Osteocyte (in vitro differentiated cells): ENCODE data around the gene XYLT1. TPM values are rescaled to one million over a fixed set of nuclear protein-coding genes. Genes with fewer than 3 reads are reported as not detected.

Experiments used
- DNase-seq: peaks from one replicate; pipeline ENCODE4 v3.0.0; 2021; ENCODE audit warnings: mixed read lengths; ENCODE audit not compliant: unreplicated experiment; ENCODE audit errors: extremely low spot score
- H3K27ac Mint-ChIP-seq: one replicate; pipeline ENCODE4 v1.8.0; 2021; ENCODE audit warnings: mild to moderate bottlenecking, mixed read lengths; ENCODE audit not compliant: unreplicated experiment
- H3K27me3 Mint-ChIP-seq: one replicate; pipeline ENCODE4 v1.8.0; 2021; ENCODE audit warnings: mixed read lengths; ENCODE audit not compliant: unreplicated experiment
- H3K36me3 Mint-ChIP-seq: one replicate; pipeline ENCODE4 v1.8.0; 2021; ENCODE audit warnings: mixed read lengths; ENCODE audit not compliant: unreplicated experiment
- H3K4me1 Mint-ChIP-seq: one replicate; pipeline ENCODE4 v1.8.0; 2021; ENCODE audit warnings: mixed read lengths; ENCODE audit not compliant: unreplicated experiment
- H3K4me3 Mint-ChIP-seq: one replicate; pipeline ENCODE4 v1.8.0; 2021; ENCODE audit warnings: mild to moderate bottlenecking, moderate library complexity, mixed read lengths; ENCODE audit not compliant: unreplicated experiment
- H3K9me3 Mint-ChIP-seq: one replicate; pipeline ENCODE4 v1.8.0; 2021; ENCODE audit warnings: mixed read lengths; ENCODE audit not compliant: unreplicated experiment
- total RNA-seq: library from RNA; stranded (reverse); gene quantifications from 2 replicates; pipeline ENCODE4 v1.2.1, GENCODE V29; 2021
- TF ChIP-seq, protein P1 (sequence below): fragments of 200-600 bp; sonication (generic); IDR thresholded peaks from 2 replicates; pipeline ENCODE4 v1.5.0; 2021; ENCODE audit warnings: antibody characterized with exemption, mild to moderate bottlenecking, moderate library complexity

Gene XYLT1
- total RNA-seq, 1 donor from 2014 or later: 11.1 TPM

DNA sequence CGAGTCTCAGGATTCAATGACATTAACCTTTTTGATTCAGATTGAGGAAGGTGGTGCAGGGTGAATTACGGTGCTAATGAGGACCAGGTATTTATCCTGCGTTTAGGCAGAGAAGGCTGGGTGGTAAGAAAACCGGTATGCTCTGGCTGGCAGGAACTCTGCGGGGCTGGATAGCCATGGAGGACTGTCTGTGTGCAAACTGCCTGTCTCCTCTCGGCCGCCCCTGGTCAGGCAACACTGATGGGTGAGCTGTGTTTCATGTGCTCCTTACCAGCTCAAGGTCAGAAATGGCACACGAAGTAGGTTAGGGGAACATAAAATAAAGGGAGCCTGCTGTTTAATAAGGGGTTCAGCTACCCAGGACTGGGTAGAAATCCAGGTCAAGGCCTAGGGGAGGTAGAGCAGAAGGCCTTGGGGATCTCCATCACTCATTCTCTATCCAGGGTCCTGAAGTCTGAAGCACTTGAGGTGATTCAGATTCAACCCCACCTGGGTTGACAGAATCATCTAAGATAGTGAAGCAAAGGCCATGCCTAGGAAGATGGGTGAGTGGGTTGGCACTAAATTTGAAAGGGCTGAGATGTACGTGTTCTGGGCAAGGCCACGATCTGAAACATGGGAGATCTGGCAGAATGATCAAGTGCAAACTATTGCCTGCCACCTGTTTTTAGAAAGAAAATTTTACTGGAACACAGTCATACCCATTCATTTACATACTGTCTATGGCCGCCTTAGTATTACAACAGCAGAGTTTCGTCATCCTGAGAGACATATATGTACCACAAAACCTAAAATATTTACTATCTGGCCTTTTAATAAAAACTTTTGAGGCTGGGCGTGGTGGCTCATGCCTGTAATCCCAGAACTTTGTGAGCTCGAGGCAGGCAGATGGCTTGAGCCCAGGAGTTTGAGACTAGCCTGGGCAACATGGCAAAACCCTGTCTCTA lies 292.5 kb downstream of the XYLT1 start:
- Mint-ChIP-seq H3K9me3 (peaks cover 7% of the 10 kb centered on the region), H3K27me3 (no peaks in the 10 kb centered on the region), H3K27ac (no peak overlapping the region), H3K4me1 (no peaks in the 10 kb centered on the region), H3K36me3 (no peaks in the 10 kb centered on the region), H3K4me3 (no peak overlapping the region)
- DNase-seq: no peak
- TF ChIP-seq, protein P1, sequence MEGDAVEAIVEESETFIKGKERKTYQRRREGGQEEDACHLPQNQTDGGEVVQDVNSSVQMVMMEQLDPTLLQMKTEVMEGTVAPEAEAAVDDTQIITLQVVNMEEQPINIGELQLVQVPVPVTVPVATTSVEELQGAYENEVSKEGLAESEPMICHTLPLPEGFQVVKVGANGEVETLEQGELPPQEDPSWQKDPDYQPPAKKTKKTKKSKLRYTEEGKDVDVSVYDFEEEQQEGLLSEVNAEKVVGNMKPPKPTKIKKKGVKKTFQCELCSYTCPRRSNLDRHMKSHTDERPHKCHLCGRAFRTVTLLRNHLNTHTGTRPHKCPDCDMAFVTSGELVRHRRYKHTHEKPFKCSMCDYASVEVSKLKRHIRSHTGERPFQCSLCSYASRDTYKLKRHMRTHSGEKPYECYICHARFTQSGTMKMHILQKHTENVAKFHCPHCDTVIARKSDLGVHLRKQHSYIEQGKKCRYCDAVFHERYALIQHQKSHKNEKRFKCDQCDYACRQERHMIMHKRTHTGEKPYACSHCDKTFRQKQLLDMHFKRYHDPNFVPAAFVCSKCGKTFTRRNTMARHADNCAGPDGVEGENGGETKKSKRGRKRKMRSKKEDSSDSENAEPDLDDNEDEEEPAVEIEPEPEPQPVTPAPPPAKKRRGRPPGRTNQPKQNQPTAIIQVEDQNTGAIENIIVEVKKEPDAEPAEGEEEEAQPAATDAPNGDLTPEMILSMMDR: no peak

GRCh38 chr16:17177242-17177958 lies 293.4 kb downstream of the XYLT1 start:
- no peak for DNase-seq
- no peaks in the 10 kb centered on the region for H3K27me3 Mint-ChIP-seq
- no peaks in the 10 kb centered on the region for H3K4me1 Mint-ChIP-seq
- H3K4me3 Mint-ChIP-seq: no peak overlapping the region
- peaks cover 7% of the 10 kb centered on the region for H3K9me3 Mint-ChIP-seq
- no peak overlapping the region for H3K27ac Mint-ChIP-seq
- H3K36me3 Mint-ChIP-seq: no peaks in the 10 kb centered on the region
- TF ChIP-seq, protein P1: no peak

DNA sequence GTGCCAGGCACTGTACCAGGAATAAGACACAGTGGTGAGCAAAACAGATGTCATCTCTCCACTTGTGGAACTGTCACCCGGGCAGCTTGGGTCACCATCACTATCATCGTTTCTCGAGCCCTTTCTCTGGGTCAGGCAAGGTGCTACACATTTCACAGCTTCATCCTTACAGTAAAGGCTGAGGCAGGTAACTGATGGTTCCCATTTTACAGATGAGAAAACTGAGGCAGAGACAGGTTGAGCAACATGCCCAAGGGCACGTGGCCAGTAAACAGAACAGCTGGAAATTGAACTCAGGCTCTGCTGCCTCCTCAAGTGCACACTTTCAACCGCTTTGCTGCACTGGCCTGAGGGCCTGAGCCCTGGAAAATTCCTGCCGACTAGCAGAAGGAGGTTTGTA lies 294.6 kb downstream of the XYLT1 start:
- TF ChIP-seq, protein P1: no peak
- DNase-seq: no peak
- H3K4me1 Mint-ChIP-seq: no peaks in the 10 kb centered on the region
- no peaks in the 10 kb centered on the region for H3K36me3 Mint-ChIP-seq
- no peaks in the 10 kb centered on the region for H3K27me3 Mint-ChIP-seq
- no peak overlapping the region for H3K4me3 Mint-ChIP-seq
- no peak overlapping the region for H3K27ac Mint-ChIP-seq
- H3K9me3 Mint-ChIP-seq: peaks cover 7% of the 10 kb centered on the region

DNA sequence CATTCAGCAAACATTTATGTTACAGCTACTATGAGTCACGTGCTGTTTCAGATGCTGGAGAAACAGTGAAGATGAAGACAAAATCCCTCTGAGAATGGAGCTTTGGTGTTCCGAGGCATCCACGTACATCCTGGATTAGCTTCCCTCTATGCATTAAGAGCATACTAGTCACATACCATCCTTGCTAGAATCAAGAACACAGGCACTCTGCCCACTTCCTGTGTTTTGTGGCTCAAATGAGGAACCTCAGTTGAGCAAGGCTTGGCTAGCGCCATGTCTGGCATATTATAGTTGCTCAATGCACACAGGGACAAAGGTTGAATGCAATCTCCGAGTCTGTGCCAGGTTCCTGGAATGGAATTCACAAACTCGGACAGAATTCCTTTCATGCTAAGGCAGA lies 297.5 kb downstream of the XYLT1 start:
- Mint-ChIP-seq H3K36me3 (no peaks in the 10 kb centered on the region), H3K27ac (no peak overlapping the region), H3K4me3 (no peak overlapping the region), H3K4me1 (no peaks in the 10 kb centered on the region), H3K9me3 (peaks cover 7% of the 10 kb centered on the region), H3K27me3 (no peaks in the 10 kb centered on the region)
- DNase-seq: no peak
- TF ChIP-seq, protein P1: no peak
